NCI-H2029 treated with DMSO at 0.1 percent for 48 hours (cell line): ENCODE measurements around the gene ZNF592.

Experiments
- DNase-seq: peaks from one replicate; lab custom pipeline; 2025; lab: John Stamatoyannopoulos, UW

The ZNF592 gene

DNA sequence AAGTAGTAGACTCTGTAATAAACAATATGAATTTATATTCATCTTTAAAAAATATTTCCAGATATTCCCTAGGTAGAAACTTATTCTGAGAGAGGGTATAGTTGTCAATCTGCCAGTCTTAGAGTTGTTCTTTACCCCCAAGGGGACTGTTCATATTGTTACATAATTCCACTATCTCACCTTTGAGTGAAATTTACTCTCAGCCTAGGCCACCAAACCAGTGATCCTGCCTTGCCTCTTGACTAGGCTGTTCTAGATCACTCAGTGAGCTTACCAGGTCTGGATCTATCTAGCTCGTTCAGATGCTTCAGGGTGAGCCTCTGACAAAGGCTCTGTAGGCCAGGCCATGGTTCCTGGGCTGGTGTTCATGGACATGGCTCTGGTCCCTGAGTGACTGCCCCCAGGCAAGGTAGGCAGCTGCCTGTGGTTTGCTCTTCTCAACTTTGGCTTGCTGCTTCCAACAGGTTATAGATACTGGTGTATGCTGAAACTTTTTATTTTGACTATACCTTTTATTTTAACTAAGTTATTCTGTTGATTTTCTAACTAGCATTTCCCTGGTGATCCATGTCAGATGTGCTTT lies 27.6 kb downstream of the ZNF592 start:
- no peak for DNase-seq

DNA sequence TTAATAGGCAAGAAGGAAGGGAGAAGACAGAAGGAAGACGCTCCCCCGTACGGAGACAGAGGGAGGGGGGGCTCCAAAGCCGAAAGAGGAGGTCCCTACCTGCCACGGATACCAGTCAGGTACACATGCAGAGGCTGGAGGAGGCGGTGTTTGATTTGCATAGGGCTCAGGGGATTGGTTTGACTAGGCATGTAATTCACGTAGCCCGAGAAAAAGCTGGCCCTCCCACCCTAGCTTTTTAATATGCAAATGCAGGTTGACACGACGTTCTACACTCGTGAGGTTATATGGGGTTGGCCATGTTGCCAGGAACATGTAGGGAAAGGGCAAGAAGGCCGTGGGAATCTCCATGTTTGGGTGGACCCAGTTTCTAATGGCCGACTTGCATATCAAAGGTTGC lies 29.8 kb downstream of the ZNF592 start:
- no peak for DNase-seq

DNA sequence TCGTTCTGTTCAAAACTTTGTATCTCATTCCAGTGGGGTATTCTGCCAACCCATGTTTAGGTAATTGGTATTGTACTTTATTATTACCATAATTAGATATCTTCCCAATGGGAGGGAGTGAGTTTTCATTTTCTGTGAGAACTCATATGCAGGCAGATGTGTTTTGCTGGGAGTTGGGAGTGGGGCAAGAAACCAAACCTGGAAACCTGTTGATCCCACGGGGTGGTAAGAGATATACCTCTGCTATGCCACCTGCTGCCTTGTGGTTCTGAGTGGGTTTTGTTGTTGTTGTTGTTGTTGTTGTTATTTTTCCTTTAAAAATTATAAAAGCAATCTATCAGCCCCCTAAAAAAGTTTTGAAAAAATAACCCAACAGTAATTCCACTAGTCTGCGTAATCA lies 32.1 kb downstream of the ZNF592 start:
- DNase-seq: no peak

DNA sequence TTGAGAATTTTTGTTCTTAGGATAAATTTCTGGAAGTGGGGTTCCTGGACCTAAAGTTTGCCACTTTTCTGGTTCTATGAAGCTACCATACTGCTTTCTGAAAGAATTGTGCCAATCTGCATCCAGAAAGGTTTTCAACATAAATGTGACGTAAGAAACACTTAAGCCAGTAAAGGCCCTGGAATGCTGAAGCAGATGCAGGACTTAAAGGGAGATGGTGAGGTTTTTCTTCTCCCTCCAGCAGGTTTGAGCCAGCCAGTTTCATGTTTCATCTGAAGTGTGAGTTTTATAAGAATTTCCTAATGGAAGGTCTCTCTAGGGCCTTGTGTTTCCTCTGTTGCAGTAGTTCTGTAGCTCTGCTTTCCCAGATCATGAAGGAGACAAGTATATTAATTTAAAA lies 33.1 kb downstream of the ZNF592 start:
- DNase-seq: no peak

- no peak for DNase-seq
Observed at GRCh38 chr15:84782346-84782745, 34.0 kb downstream of the ZNF592 start.

DNA sequence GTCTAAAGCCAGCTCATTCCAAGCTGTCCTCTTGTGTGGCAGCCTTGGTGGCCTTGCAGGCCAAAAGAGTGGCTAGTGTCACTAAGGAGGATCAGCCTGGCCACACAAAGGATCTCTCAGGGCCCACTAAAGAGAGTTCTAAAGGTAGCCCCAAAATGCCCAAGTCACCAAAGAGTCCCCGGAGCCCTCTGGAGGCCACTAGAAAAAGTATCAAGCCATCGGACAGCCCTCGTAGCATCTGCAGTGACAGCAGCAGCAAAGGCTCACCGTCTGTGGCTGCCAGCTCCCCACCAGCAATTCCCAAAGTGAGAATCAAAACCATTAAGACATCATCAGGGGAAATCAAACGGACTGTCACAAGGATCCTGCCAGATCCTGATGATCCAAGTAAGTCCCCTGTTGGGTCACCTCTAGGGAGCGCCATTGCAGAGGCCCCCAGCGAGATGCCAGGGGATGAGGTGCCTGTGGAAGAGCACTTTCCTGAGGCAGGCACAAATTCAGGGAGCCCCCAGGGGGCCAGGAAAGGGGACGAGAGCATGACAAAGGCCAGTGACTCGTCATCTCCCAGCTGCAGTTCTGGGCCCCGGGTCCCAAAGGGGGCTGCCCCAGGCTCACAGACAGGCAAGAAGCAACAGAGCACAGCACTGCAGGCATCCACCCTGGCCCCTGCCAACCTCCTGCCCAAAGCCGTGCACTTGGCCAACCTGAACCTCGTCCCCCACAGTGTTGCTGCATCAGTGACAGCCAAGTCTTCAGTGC lies 35.3 kb downstream of the ZNF592 start:
- no peak for DNase-seq

GRCh38 chr15:84784262-84784661 lies 35.9 kb downstream of the ZNF592 start:
- DNase-seq: no peak

GRCh38 chr15:84785053-84785452 lies 36.7 kb downstream of the ZNF592 start:
- DNase-seq: no peak

DNA sequence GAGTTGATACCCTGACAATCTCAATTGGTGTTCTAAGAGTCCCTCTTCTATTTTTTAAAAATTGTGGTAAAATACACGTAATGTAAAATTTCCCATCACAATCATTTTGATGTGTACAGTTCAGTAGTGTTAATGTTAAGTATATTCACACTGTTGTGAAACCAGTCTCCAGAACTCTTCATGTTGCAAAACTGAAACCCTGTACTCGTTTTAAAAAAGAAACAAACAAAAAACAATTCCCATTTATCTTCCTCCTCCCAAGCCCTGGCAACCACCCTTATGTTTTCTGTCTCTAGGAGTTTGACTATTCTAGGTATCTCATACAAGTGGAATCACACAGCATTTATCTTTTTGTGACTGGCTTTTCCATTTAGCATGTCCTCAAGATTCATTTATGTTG lies 40.1 kb downstream of the ZNF592 start:
- no peak for DNase-seq

- DNase-seq: no peak
Observed at GRCh38 chr15:84789762-84790161, 41.4 kb downstream of the ZNF592 start.

DNA sequence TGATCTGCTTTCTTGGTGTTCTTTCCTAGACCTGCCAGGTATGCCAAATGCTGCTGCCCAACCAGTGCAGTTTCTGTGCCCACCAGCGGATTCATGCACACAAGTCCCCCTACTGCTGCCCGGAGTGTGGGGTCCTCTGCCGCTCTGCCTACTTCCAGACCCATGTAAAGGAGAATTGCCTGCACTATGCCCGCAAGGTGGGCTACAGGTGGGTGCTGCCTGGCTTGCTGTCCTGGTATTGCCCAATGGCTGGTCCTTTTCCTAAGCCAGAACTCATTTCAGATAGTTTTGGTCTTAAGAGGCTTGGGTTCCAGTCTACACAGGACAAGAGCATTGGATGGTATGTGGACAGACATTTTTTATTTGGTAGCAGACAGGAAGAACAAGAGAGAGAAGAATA lies 42.3 kb downstream of the ZNF592 start:
- DNase-seq: no peak

GRCh38 chr15:84791763-84792162 lies 43.4 kb downstream of the ZNF592 start:
- no peak for DNase-seq

DNA sequence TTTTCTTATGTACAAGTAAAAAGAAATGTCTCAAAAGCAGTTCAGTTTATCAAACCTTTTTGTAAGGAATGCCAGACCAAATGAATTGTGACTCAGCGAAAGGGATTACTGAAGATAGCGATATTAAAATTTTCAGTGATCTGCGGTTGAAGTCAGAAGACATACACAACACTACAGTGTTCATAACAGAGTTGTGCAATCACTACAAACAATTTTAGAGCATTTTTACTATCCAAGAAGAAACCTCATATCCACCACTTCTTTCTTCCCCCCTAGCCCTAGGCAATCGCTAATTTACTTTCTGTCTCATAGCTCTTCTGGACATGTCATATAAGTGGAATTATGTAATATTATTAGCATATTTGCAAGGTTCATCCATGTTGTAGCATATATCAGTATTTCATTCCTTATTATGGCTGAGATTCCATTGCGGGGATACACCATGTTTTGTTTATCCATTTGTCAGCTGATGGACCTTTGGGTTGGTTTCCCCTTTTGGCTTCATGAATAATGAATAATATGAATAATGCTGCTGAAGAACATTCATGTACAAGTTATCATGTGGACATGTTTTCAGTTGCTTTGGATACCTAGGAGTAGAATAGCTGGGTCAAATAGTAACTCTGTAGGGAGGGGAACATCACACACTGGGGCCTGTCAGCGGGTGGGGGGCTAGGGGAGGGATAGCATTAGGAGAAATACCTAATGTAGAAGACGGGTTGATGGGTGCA lies 45.2 kb downstream of the ZNF592 start:
- DNase-seq: no peak

DNA sequence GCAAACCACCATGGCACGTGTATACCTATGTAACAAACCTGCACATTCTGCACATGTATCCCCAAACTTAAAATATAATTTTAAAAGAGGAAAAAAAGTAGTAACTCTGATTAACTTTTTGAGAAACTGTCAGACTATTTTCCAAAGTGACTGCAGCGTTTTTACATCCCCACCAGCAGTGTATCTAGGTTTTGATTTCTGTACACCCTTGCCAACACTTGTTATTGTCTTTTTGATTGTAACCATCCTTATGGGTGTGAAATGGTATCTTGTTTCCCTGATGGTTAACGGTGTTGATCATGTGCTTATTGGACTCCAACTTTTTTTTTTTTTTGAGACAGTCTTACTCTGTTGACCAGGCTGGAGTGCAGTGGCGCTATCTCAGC lies 45.8 kb downstream of the ZNF592 start:
- DNase-seq: no peak

DNA sequence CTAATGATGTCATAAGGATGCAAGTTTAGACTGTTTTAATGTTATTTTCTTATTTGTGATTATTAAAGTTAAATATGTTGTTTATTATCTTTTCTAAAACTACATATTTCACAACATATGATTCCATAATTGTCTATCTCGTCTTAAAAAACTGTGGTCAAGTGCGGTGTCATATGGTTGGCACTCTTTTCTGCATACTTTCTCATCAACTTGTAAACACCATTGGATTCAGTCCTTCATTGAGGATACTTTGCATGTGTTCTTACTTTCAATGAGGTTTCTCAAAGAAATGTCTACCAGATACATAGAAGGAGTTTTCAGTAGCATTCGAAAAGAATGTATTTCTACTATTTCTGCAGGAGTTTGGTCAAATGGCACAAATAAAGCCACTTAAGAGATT lies 46.8 kb downstream of the ZNF592 start:
- DNase-seq: no peak

GRCh38 chr15:84797212-84797611 lies 48.8 kb downstream of the ZNF592 start:
- no peak for DNase-seq

- no peak for DNase-seq
Observed at GRCh38 chr15:84797801-84798200, 49.4 kb downstream of the ZNF592 start.

- DNase-seq: no peak
Observed at GRCh38 chr15:84798436-84798946, 50.1 kb downstream of the ZNF592 start.

DNA sequence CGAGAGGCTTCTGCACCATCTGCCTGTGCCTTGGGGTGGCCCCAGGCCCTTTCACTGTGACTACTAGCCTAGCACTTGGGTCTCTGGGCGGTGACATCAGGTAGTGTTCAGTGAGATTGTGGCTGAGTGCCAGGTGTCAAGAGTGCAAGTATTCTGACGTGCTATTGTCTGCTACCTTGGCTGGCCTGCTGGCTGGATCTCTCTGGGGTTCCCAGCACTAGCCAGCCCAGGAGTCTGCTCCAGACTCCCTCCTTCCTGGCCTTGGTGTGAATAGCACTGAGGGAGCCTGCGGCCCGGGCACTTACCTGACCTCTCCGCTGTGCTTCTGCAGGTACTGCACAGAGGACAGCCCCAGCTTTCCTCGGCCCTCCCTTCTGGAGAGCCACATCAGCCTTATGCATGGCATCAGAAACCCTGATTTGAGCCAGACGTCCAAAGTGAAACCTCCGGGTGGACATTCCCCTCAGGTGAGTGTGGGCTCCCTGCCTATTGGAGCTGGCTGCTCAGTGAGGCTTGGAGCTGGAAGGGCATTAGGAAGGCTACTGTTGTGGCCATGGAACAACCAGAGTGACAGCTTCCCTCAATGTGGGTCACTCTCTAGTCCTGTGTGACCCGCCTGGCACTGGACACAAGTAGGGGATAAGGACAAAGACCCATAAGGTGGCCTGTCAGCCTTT lies 51.3 kb downstream of the ZNF592 start:
- DNase-seq: no peak

- DNase-seq: no peak
Observed at GRCh38 chr15:84800365-84800806, 52.0 kb downstream of the ZNF592 start.

GRCh38 chr15:84804005-84804900 lies 55.9 kb downstream of the ZNF592 start:
- no peak for DNase-seq
